Activated CD4-positive, alpha-beta memory T cell treated with anti-CD3 and anti-CD28 coated beads for 36 hours (primary cell): ENCODE results near the gene CDC16. TPM values are rescaled to one million over a fixed set of nuclear protein-coding genes. Genes with fewer than 3 reads are reported as not detected.
"Not testable (repeated sequence)": the region's sequence is repeated elsewhere in the genome, so short reads cannot be mapped to it uniquely, and the experiment has no call there.

ENCODE experiments used
- CTCF ChIA-PET: fragments of 350-600 bp; sonication (Branson Sonifier 250); formaldehyde crosslinking; loops from one replicate; lab custom pipeline; 2021; ENCODE audit warnings: antibody characterized with exemption, inconsistent platforms; lab: Charles Lee
- POLR2A ChIA-PET: fragments of 350-600 bp; sonication (Branson Sonifier 250); formaldehyde crosslinking; loops from one replicate; lab custom pipeline; 2021; ENCODE audit warnings: antibody characterized with exemption; lab: Charles Lee
- DNase-seq: peaks from one replicate; pipeline ENCODE4 v3.0.0-alpha.2; 2020
- H3K27ac Mint-ChIP-seq: one replicate; pipeline ENCODE4 v1.8.0; 2021; ENCODE audit warnings: mixed read lengths
- H3K27me3 Mint-ChIP-seq: one replicate; pipeline ENCODE4 v1.8.0; 2021; ENCODE audit warnings: mixed read lengths
- H3K36me3 Mint-ChIP-seq: one replicate; pipeline ENCODE4 v1.8.0; 2021; ENCODE audit warnings: mixed read lengths
- H3K4me1 Mint-ChIP-seq: one replicate; pipeline ENCODE4 v1.8.0; 2021; ENCODE audit warnings: low read depth, mixed read lengths
- H3K4me3 Mint-ChIP-seq: one replicate; pipeline ENCODE4 v1.8.0; 2021; ENCODE audit warnings: mild to moderate bottlenecking, mixed read lengths
- H3K9me3 Mint-ChIP-seq: one replicate; pipeline ENCODE4 v1.8.0; 2021; ENCODE audit warnings: mixed read lengths
- intact Hi-C: fragments of 100-400 bp; cut with micrococcal nuclease; formaldehyde crosslinking; loops from one replicate; pipeline ENCODE4 v1.15.1; 2023
- total RNA-seq, 2 experiments: library from RNA; stranded (reverse); gene quantifications; one replicate each; pipeline ENCODE4 v1.2.3, GENCODE V29; 2021

Gene CDC16, protein sequence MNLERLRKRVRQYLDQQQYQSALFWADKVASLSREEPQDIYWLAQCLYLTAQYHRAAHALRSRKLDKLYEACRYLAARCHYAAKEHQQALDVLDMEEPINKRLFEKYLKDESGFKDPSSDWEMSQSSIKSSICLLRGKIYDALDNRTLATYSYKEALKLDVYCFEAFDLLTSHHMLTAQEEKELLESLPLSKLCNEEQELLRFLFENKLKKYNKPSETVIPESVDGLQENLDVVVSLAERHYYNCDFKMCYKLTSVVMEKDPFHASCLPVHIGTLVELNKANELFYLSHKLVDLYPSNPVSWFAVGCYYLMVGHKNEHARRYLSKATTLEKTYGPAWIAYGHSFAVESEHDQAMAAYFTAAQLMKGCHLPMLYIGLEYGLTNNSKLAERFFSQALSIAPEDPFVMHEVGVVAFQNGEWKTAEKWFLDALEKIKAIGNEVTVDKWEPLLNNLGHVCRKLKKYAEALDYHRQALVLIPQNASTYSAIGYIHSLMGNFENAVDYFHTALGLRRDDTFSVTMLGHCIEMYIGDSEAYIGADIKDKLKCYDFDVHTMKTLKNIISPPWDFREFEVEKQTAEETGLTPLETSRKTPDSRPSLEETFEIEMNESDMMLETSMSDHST
- 10 to 100 TPM; 63.1 to 69.8 TPM for total RNA-seq

- H3K36me3 Mint-ChIP-seq: peaks cover 29% of the 10 kb centered on the region
- CTCF ChIA-PET: interaction anchor here (1.2 to 1.3 kb wide), 2 partner anchors 123 to 493 kb away, joined by 3 to 4 read pairs; no protein-coding TSS in a partner anchor
- peaks cover 31% of the 10 kb centered on the region for H3K4me1 Mint-ChIP-seq
- no peaks in the 10 kb centered on the region for H3K9me3 Mint-ChIP-seq
- POLR2A ChIA-PET: no interaction called here
- peak; percentile 92 for DNase-seq
- intact Hi-C loops: loop anchor here (1.0 to 2.0 kb wide), 2 partner anchors 46 to 104 kb away; partner anchors contain the start of gene UPF3A
- peaks cover 3% of the 10 kb centered on the region for H3K27me3 Mint-ChIP-seq
- H3K27ac Mint-ChIP-seq: peak within 1 kb of the TSS; percentile 73
- H3K4me3 Mint-ChIP-seq: peak within 1 kb of the TSS; percentile 91
Observed at GRCh38 chr13:114234645-114235421, at the start of gene CDC16. Gene CDC16 (plus strand): TSS chr13:114234897. CDS start chr13:114235085, 188 bp downstream.

- H3K27ac Mint-ChIP-seq: no peak overlapping the region
- no peaks in the 10 kb centered on the region for H3K27me3 Mint-ChIP-seq
- H3K4me1 Mint-ChIP-seq: peaks cover 8% of the 10 kb centered on the region
- CTCF ChIA-PET: no interaction called here
- intact Hi-C loops: no loop called here
- DNase-seq: no peak
- no peak overlapping the region for H3K4me3 Mint-ChIP-seq
- peaks cover 12% of the 10 kb centered on the region for H3K9me3 Mint-ChIP-seq
- POLR2A ChIA-PET: no interaction called here
- H3K36me3 Mint-ChIP-seq: no peaks in the 10 kb centered on the region
Observed at GRCh38 chr13:114185182-114185971, 49.3 kb upstream of the CDC16 start.

DNA sequence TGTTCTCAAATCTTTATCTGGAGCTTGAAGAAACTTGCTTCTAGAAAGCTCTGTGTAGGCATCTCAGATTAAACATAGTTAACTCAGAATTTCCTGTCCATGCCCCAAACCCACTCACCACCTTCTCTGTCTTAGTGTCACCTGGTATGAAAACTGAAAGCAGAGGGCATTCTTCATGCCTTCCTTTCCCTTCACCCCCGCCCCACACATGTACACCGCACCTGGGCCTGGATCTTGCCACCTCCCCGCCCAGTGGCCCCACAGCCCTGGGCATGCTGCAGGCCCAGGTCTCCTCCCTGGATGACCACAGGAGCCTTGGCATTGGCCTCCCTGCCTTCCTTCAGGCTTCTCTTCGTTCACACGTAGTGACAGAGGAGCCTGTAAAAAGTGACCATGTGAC is 39.8 kb upstream of the CDC16 start:
- ChIA-PET CTCF (interaction anchor here (0.7 kb wide), 1 partner anchor 33 kb away, joined by 3 read pairs; no protein-coding TSS in a partner anchor), POLR2A (no interaction called here)
- peak; percentile 52 for DNase-seq
- no peak overlapping the region for H3K27ac Mint-ChIP-seq
- H3K4me1 Mint-ChIP-seq: peaks cover 14% of the 10 kb centered on the region
- no peaks in the 10 kb centered on the region for H3K36me3 Mint-ChIP-seq
- peaks cover 5% of the 10 kb centered on the region for H3K9me3 Mint-ChIP-seq
- intact Hi-C loops: no loop called here
- no peak overlapping the region for H3K4me3 Mint-ChIP-seq
- no peaks in the 10 kb centered on the region for H3K27me3 Mint-ChIP-seq

DNA sequence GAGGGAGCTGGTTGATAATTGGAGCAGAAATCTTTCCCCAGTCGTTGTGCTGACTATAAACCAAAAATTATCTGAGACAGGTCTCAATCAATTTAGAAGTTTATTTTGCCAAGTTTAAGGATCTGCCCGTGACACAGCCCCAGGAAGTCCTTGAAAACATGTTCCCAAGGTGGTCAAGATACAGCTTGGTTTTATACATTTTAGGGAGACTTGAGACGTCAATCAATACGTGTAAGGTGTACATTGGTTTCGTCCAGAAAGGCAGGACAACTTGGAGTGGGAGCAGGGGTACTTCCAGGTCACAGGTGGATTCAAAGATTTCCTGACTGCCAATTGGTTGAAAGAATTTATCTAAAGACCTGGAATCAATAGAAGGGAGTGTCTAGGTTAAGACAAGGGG is 38.1 kb upstream of the CDC16 start:
- Mint-ChIP-seq H3K27ac (no peak overlapping the region), H3K36me3 (no peaks in the 10 kb centered on the region), H3K4me3 (no peak overlapping the region), H3K27me3 (no peaks in the 10 kb centered on the region), H3K4me1 (peaks cover 14% of the 10 kb centered on the region), H3K9me3 (no peaks in the 10 kb centered on the region)
- CTCF ChIA-PET: no interaction called here
- no peak for DNase-seq
- intact Hi-C loops: no loop called here
- POLR2A ChIA-PET: no interaction called here

- ChIA-PET CTCF (no interaction called here), POLR2A (no interaction called here)
- no peaks in the 10 kb centered on the region for H3K9me3 Mint-ChIP-seq
- intact Hi-C loops: no loop called here
- no peak for DNase-seq
- H3K27me3 Mint-ChIP-seq: no peaks in the 10 kb centered on the region
- peaks cover 20% of the 10 kb centered on the region for H3K4me1 Mint-ChIP-seq
- H3K36me3 Mint-ChIP-seq: no peaks in the 10 kb centered on the region
- no peak overlapping the region for H3K4me3 Mint-ChIP-seq
- H3K27ac Mint-ChIP-seq: no peak overlapping the region
Observed at GRCh38 chr13:114198556-114198955, 36.1 kb upstream of the CDC16 start.

GRCh38 chr13:114199526-114199925 is 35.2 kb upstream of the CDC16 start:
- H3K36me3 Mint-ChIP-seq, H3K9me3 Mint-ChIP-seq, DNase-seq, H3K27ac Mint-ChIP-seq, CTCF ChIA-PET, H3K4me3 Mint-ChIP-seq, H3K27me3 Mint-ChIP-seq, POLR2A ChIA-PET, intact Hi-C loops: not testable (repeated sequence)
- peaks cover 23% of the 10 kb centered on the region for H3K4me1 Mint-ChIP-seq

DNA sequence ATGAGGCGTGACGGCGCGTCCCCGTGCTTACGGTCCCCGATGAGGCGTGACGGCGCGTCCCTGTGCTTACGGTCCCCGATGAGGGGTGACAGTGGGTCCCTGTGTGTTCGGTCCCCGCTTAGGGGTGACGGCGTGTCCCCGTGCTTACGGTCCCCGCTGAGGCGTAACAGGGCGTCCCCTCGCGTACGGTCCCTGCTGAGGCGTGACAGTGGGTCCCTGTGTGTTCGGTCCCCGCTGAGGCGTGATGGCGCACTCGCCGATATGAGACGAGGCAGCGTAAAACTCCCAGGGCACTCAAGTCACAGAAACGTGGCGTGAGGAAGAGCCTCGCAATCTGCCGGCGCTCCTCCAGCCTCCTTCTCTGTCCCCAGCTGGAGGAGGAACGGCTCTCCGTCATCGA is 34.7 kb upstream of the CDC16 start:
- Mint-ChIP-seq H3K4me3 (no peak overlapping the region), H3K27ac (no peak overlapping the region), H3K9me3 (no peaks in the 10 kb centered on the region), H3K4me1 (peaks cover 23% of the 10 kb centered on the region), H3K27me3 (no peaks in the 10 kb centered on the region), H3K36me3 (no peaks in the 10 kb centered on the region)
- CTCF ChIA-PET: no interaction called here
- POLR2A ChIA-PET: no interaction called here
- intact Hi-C loops: no loop called here
- no peak for DNase-seq

GRCh38 chr13:114200399-114200911 is 34.2 kb upstream of the CDC16 start:
- Mint-ChIP-seq H3K36me3 (no peaks in the 10 kb centered on the region), H3K9me3 (no peaks in the 10 kb centered on the region), H3K27ac (no peak overlapping the region), H3K27me3 (no peaks in the 10 kb centered on the region), H3K4me1 (peaks cover 22% of the 10 kb centered on the region), H3K4me3 (no peak overlapping the region)
- no peak for DNase-seq
- intact Hi-C loops: no loop called here
- ChIA-PET POLR2A (no interaction called here), CTCF (no interaction called here)

- intact Hi-C loops: no loop called here
- Mint-ChIP-seq H3K27me3 (no peaks in the 10 kb centered on the region), H3K9me3 (no peaks in the 10 kb centered on the region), H3K27ac (no peak overlapping the region), H3K4me1 (peaks cover 23% of the 10 kb centered on the region), H3K36me3 (no peaks in the 10 kb centered on the region), H3K4me3 (no peak overlapping the region)
- no peak for DNase-seq
- ChIA-PET POLR2A (no interaction called here), CTCF (no interaction called here)
Observed at GRCh38 chr13:114202581-114202980, 32.1 kb upstream of the CDC16 start.

DNA sequence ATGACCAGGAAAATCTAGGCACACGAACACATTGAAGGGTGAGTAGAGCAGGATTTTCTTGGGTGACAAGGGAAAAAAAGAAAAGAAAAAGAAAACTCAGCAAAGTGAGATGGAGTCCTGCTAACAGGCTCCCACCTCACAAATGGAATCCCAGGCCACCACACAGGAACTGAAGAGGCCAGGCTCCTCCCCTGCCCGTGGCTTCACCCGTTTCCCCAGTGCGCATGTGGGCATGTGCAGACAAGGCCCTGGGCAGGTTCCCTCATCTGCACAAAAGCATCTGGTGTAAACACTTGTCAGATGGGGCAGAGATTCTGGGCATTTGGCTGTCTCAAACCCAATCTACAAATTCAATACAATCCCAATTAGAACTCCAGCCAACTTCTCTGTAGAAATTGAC is 31.2 kb upstream of the CDC16 start:
- Mint-ChIP-seq H3K4me1 (peaks cover 23% of the 10 kb centered on the region), H3K27me3 (no peaks in the 10 kb centered on the region), H3K4me3 (no peak overlapping the region), H3K9me3 (no peaks in the 10 kb centered on the region), H3K27ac (no peak overlapping the region), H3K36me3 (no peaks in the 10 kb centered on the region)
- peak; percentile 44 for DNase-seq
- ChIA-PET CTCF (no interaction called here), POLR2A (no interaction called here)
- intact Hi-C loops: no loop called here

DNA sequence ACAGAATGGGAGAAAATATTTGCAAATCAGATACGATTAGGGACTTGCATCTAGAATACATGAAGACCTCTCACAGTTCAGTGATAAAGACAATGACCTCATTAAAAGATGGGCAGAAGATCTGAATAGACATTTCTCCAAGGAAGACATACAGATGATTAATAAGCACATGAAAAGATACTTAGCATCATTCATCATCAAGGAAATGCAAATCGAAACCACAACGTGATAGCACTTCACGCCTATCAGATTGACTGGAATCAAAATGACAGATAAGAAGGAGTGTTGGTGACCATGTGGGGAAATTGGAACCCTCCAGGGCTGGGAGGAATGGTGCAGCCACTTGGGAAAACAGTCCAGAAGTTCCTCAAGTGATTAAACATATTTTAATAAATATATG is 29.8 kb upstream of the CDC16 start:
- ChIA-PET POLR2A (no interaction called here), CTCF (no interaction called here)
- Mint-ChIP-seq H3K4me1 (peaks cover 23% of the 10 kb centered on the region), H3K36me3 (no peaks in the 10 kb centered on the region), H3K27ac (no peak overlapping the region), H3K27me3 (no peaks in the 10 kb centered on the region), H3K9me3 (no peaks in the 10 kb centered on the region), H3K4me3 (no peak overlapping the region)
- no peak for DNase-seq
- intact Hi-C loops: no loop called here
